Measurements from ENCODE around the gene HBE1.

GRCh38 chr11:5274395-5274794, 4.7 kb upstream of the HBE1 start:
- TF ChIP-seq POLR2A (IDR thresholded peaks at IDR 0.05) (no peak), EP300 (IDR thresholded peaks at IDR 0.05) (no peak), POLR2AphosphoS5 (IDR thresholded peaks at IDR 0.05) (no peak)
- TF ChIP-seq, protein P1, sequence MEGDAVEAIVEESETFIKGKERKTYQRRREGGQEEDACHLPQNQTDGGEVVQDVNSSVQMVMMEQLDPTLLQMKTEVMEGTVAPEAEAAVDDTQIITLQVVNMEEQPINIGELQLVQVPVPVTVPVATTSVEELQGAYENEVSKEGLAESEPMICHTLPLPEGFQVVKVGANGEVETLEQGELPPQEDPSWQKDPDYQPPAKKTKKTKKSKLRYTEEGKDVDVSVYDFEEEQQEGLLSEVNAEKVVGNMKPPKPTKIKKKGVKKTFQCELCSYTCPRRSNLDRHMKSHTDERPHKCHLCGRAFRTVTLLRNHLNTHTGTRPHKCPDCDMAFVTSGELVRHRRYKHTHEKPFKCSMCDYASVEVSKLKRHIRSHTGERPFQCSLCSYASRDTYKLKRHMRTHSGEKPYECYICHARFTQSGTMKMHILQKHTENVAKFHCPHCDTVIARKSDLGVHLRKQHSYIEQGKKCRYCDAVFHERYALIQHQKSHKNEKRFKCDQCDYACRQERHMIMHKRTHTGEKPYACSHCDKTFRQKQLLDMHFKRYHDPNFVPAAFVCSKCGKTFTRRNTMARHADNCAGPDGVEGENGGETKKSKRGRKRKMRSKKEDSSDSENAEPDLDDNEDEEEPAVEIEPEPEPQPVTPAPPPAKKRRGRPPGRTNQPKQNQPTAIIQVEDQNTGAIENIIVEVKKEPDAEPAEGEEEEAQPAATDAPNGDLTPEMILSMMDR (IDR thresholded peaks at IDR 0.05) = no peak

Measured in upper lobe of left lung (tissue), 4 donors.